Thoracic aorta (tissue), 2 donors: ENCODE measurements around the gene PXMP2. TPM values are rescaled to one million over a fixed set of nuclear protein-coding genes. Genes with fewer than 3 reads are reported as not detected.

Source experiments
- ATAC-seq: fragments of 150-250 bp; one replicate; pipeline ENCODE4 v1.8.0; 2017; ENCODE audit warnings: low read depth; ENCODE audit not compliant: insufficient number of reproducible peaks, low FRiP score
- DNase-seq: peaks from one replicate; pipeline ENCODE4 v3.0.0-alpha.2; 2020; ENCODE audit warnings: low spot score
- H3K27ac ChIP-seq, 2 donors: fragments of 200-600 bp; sonication (generic); 1 replicate in 1 of 2; 2 replicates in 1 of 2; pipeline ENCODE4 v1.5.1; 2016; ENCODE audit warnings: mild to moderate bottlenecking in 2 of 2, moderate library complexity in 2 of 2
- H3K27me3 ChIP-seq: fragments of 200-600 bp; sonication (generic); replicated peaks from 2 replicates; pipeline ENCODE4 v1.6.0; 2016; ENCODE audit warnings: mild to moderate bottlenecking; ENCODE audit not compliant: insufficient read depth
- H3K36me3 ChIP-seq: fragments of 200-600 bp; sonication (generic); one replicate; pipeline ENCODE4 v1.5.1; 2016
- H3K4me1 ChIP-seq, 2 donors: fragments of 200-600 bp; sonication (generic); 1 replicate in 1 of 2; 2 replicates in 1 of 2; pipeline versions ENCODE4 v1.5.1 to v1.6.0; 2016; ENCODE audit warnings: low read depth in 2 of 2, mild to moderate bottlenecking in 1 of 2; ENCODE audit not compliant: control insufficient read depth in 1 of 2
- H3K4me3 ChIP-seq: fragments of 200-600 bp; sonication (generic); 2 replicates; pipeline ENCODE4 v1.5.1; 2016; ENCODE audit warnings: mild to moderate bottlenecking
- H3K9me3 ChIP-seq: fragments of 200-600 bp; sonication (generic); 2 replicates; pipeline ENCODE4 v1.5.1; 2016
- CTCF ChIP-seq: fragments of 200-600 bp; sonication (generic); IDR thresholded peaks from one replicate; pipeline ENCODE4 v1.5.1; 2019; ENCODE audit warnings: antibody characterized with exemption
- total RNA-seq, 2 donors: library from RNA; depleted of rRNA; stranded (reverse); fragments of >200 nt; gene quantifications; one replicate each; pipeline versions ENCODE4 v1.1.0 to v1.2.3, GENCODE V29; 2016

Gene PXMP2
- total RNA-seq, 2 donors from 2014 or later = 56.9 to 62.7 TPM

GRCh38 chr12:132648616-132649225, 38.7 kb upstream of the PXMP2 start:
- Histone ChIP-seq H3K9me3 (no peaks in the 10 kb centered on the region), H3K27ac (no peak overlapping the region), H3K4me3 (no peak overlapping the region), H3K36me3 (peaks cover 12% of the 10 kb centered on the region), H3K4me1 (no peaks in the 10 kb centered on the region), H3K27me3 (no peaks in the 10 kb centered on the region)
- TF ChIP-seq CTCF = no peak
- DNase-seq (no peak), ATAC-seq (no peak)

DNA sequence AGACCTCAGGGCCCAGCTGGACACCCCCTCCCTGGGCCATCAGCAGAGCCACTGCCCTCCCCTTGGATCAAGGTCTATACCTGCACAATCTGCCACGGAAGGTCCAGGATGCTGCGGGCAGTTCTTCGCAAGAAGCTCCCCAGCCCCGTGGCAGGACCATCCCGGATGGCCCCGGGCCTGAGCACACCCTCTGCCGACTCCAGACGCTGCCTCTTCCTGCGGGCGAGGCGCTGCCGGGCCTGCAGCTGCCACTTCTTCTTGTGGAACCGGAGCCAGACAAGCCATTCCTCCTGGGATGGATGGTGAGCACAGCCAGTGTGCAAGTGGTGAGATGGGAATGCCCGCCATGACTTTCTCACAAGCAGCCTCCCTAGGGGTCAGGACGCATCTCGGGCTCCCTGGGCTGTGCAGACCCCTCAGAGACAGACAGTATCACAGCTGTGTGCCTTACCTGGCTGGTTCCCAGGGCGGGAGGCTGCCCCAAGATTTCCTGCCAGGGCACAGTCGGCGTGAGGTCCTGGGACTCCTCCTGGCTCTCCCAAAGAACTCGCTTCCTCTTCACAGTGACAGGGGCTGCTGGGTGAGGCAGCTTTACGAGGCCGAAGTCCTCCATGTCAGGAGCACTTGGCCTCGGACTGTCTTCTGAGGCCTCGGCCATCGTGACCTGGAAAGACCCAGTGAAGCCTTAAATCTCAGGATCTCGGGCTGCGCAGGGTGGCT, 38.0 kb upstream of the PXMP2 start:
- Histone ChIP-seq H3K9me3 (no peaks in the 10 kb centered on the region), H3K4me3 (no peak overlapping the region), H3K27ac (no peak overlapping the region), H3K36me3 (peaks cover 12% of the 10 kb centered on the region), H3K27me3 (no peaks in the 10 kb centered on the region), H3K4me1 (no peaks in the 10 kb centered on the region)
- DNase-seq = no peak
- no peak for ATAC-seq
- no peak for TF ChIP-seq CTCF

GRCh38 chr12:132651444-132652100, 35.8 kb upstream of the PXMP2 start:
- ATAC-seq (no peak), DNase-seq (no peak)
- no peak for TF ChIP-seq CTCF
- Histone ChIP-seq H3K27me3 (no peaks in the 10 kb centered on the region), H3K9me3 (no peaks in the 10 kb centered on the region), H3K36me3 (peaks cover 14% of the 10 kb centered on the region), H3K27ac (no peak overlapping the region), H3K4me3 (no peak overlapping the region), H3K4me1 (no peaks in the 10 kb centered on the region)

DNA sequence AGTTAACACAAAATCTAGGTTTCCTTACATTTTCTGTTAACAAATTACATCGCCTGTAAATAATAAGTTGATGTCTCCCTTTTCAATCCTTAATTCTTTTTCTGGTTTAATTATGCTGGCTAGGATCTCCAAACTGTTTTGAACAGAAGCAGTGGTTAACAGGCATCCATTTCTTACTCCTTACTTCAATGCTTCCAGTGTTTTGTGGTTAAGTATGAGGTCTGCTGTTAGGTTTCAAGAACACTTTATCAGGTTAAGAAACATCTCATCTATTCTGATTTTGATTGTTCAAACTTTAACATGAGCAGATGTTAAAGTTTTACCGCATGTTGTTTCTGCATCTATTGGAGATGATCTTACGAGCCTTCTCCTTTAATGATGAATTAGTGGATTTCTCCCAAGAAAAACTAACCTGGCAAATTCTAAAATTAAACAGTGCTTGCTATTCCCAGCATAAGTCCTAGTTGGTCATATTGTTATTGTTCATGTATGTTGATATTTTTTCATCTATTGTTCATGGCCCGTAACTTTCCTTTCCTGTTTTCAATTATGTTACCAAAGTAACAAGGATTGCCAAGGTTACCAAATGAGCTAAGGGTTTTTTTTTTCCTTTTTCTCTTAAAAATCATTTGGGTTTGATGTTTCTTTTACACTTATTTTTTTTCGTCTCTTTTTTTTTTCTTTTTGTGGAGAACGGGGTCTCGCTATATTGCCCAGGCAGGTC, 33.7 kb upstream of the PXMP2 start:
- Histone ChIP-seq H3K4me1 (no peaks in the 10 kb centered on the region), H3K27me3 (no peaks in the 10 kb centered on the region), H3K9me3 (no peaks in the 10 kb centered on the region), H3K27ac (no peak overlapping the region), H3K36me3 (peaks cover 28% of the 10 kb centered on the region), H3K4me3 (no peak overlapping the region)
- no peak for TF ChIP-seq CTCF
- ATAC-seq = no peak
- no peak for DNase-seq
